Activated CD4-positive, alpha-beta T cell treated with anti-CD3 and anti-CD28 coated beads for 48 hours (primary cell): ENCODE results near the gene CBLN3.

Experiments
- DNase-seq: peaks from one replicate; pipeline ENCODE4 v3.0.0-alpha.2; 2020

CBLN3 gene

DNA sequence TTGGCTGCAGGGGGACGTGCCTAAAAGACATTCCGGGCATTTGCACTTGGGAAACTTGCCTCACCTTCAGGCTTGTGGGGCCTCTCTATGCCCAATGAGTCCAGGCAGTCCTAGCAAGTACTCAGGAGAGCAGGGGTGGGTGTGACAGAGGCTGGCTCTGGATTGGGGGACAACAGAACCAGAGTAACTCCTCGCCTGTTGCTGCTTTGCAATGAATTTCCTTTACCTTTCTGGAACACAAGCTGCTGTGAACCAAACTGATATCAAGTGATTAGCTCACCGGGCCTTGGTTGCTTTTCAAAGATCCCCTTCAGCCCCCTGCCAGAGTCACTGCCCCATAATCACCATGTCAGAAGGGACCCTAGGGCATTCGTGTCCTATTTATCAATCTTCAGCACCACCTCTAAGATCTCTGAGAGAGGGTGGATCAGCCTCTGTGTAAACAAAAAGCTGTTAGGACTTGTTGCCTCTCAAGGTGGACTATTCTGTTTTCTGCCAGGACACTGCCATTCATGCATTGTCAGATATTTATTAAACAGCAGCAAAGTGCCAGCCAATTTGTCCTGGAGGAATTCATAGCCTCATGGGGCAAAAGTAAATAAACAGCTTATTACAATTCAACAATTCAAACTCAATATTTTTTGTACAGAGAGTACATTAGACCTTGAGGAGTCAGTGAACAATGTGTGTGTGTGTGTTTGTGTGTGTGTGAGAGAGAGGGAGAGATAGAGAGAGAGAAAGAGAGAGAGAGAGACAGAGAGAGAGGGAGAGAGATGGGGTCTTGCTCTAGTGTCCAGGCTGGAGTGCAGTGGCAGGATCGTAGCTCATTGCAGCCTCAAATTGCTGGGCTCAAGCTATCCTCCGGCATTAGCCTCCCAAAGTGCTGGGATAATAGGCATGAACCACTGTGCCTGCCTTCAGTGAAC, 50.2 kb downstream of the CBLN3 start:
- DNase-seq: no peak

DNA sequence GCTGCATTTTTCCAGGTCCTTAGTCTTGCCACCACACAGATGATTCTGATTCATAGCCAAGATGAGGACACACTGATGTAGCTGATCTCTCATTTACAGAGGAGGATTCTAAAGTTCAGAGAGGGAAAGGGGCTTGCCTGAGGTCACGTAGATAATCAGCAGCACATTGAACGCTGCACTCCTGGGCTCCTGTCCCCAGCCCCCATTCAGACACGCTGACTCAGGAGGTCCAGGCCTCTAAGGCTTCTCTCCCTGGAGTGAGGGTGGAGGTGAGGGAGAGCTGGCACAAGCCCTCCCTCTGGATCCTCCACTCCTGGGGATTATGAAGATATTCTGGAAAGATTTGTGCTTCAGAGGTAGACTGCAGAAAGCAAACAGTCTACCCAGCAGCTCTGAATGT, 51.1 kb downstream of the CBLN3 start:
- DNase-seq: no peak

DNA sequence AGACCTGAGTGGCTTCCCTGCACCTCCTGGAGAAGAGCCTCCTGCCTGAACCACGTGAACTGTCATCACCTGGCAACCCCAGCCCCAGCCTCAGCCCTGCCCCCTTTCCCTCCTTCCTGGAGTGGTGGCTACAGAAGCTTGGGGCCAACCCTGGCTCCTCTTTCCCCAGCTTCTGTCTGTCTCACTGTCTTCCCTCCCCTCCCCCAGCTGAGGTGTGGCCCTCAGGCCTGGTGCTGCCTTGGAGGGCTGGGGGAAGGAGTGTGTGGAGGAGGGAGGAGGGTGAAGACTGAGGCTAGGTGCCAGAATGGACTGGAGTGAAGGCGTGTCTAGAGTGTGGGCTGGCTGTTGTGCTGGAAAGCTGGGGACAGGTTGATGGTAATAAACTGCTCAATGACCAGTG, 51.8 kb downstream of the CBLN3 start:
- no peak for DNase-seq

DNA sequence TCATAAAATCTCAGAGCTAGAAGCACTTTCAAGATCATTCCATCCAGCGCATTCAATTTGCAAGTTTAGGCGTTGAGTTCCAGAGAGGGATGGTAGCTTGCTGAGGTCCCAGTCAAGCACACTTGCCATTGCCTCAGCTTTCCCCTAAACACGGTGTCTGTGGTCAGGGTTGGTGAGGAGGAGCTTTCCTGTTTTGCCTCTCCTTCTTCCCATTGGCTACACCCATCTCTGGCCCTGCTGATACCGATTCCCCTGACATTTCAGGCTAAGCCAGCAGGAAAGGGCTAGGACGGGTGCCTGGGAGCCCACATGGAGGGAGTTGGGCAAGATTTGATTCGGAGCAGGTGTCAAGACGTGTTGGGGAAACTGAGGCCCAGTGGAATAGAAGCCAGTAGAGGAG, 52.3 kb downstream of the CBLN3 start:
- no peak for DNase-seq
